B cell (primary cell): ENCODE data around the gene ACAP3. TPM values are rescaled to one million over a fixed set of nuclear protein-coding genes. Genes with fewer than 3 reads are reported as not detected.
A peak's percentile ranks its signal among the peaks of the same experiment; 100 is the strongest.

Experiments used
- ATAC-seq: fragments of 200-7000 bp; cut with Tn5 transposase; one replicate; pipeline ENCODE4 v1.10.0; 2021; ENCODE audit warnings: low read depth, mild to moderate bottlenecking, moderate number of reproducible peaks, moderate library complexity
- CTCF ChIA-PET: fragments of 350-600 bp; sonication (Branson Sonifier 250); formaldehyde crosslinking; loops from one replicate; lab custom pipeline; 2021; ENCODE audit warnings: antibody characterized with exemption, inconsistent platforms; lab: Charles Lee
- POLR2A ChIA-PET: fragments of 350-600 bp; sonication (Branson Sonifier 250); formaldehyde crosslinking; loops from one replicate; lab custom pipeline; 2021; ENCODE audit warnings: antibody characterized with exemption; lab: Charles Lee
- DNase-seq: peaks from one replicate; pipeline ENCODE4 v3.0.0; 2013
- H2AFZ ChIP-seq: 2 replicates; pipeline ENCODE4 v1.6.1; 2012; ENCODE audit warnings: mild to moderate bottlenecking, low read depth, low read length; ENCODE audit not compliant: insufficient read depth, poor library complexity, severe bottlenecking
- H3K27ac ChIP-seq, 2 donors: 1 replicate in 1 of 2; 2 replicates in 1 of 2; pipeline ENCODE4 v1.5.1; 2012 to 2013; ENCODE audit warnings: low read length in 2 of 2, mild to moderate bottlenecking in 2 of 2, moderate library complexity in 1 of 2
- H3K27me3 ChIP-seq, 4 experiments: fragments of 200-600 bp in 1 of 4; sonication (generic) in 1 of 4; replicated peaks in 1 of 4; 1 replicate in 2 of 4; 2 replicates in 2 of 4; pipeline versions ENCODE4 v1.6.1 to v1.7.0; 2013 to 2016; ENCODE audit warnings: low read length in 3 of 4, mild to moderate bottlenecking in 2 of 4, mixed read lengths in 1 of 4, moderate library complexity in 1 of 4; ENCODE audit not compliant: insufficient read depth in 4 of 4, control insufficient read depth in 3 of 4; ENCODE audit errors: control extremely low read depth in 1 of 4
- H3K36me3 ChIP-seq, 2 experiments: replicated peaks in 1 of 2; 1 replicate in 1 of 2; 2 replicates in 1 of 2; pipeline versions ENCODE4 v1.6.1 to v1.7.1; 2013; ENCODE audit warnings: low read length in 1 of 2; ENCODE audit not compliant: insufficient read depth in 2 of 2, control insufficient read depth in 1 of 2; ENCODE audit errors: control extremely low read depth in 1 of 2, extremely low read depth in 1 of 2
- H3K4me1 ChIP-seq, 2 donors: fragments of 200-600 bp in 1 of 2; sonication (generic) in 1 of 2; 1 replicate in 1 of 2; 2 replicates in 1 of 2; pipeline versions ENCODE4 v1.5.1 to v1.6.1; 2013 to 2017; ENCODE audit warnings: low read length in 2 of 2; ENCODE audit not compliant: control insufficient read depth in 2 of 2, insufficient read depth in 2 of 2
- H3K4me2 ChIP-seq: replicated peaks from 2 replicates; pipeline ENCODE3; 2012; ENCODE audit warnings: mild to moderate bottlenecking, low read depth, low read length; ENCODE audit not compliant: poor library complexity, severe bottlenecking
- H3K4me3 ChIP-seq, 5 experiments: fragments of 200-600 bp in 1 of 5; sonication (generic) in 1 of 5; 1 replicate in 3 of 5; 2 replicates in 2 of 5; pipeline versions ENCODE4 v1.5.1 to v1.7.0; 2011 to 2016; ENCODE audit warnings: low read length in 4 of 5, mild to moderate bottlenecking in 4 of 5, low read depth in 2 of 5, control low read depth in 1 of 5, moderate library complexity in 1 of 5; ENCODE audit not compliant: insufficient read depth in 1 of 5; ENCODE audit errors: control extremely low read depth in 1 of 5, extremely low read depth in 1 of 5
- H3K79me2 ChIP-seq: fragments of 200-600 bp; sonication (generic); one replicate; pipeline ENCODE4 v1.6.0; 2016; ENCODE audit warnings: low read length; ENCODE audit not compliant: control insufficient read depth, insufficient read depth
- H3K9ac ChIP-seq: fragments of 200-600 bp; sonication (generic); 2 replicates; pipeline ENCODE4 v1.6.1; 2017; ENCODE audit warnings: mild to moderate bottlenecking, low read length, moderate library complexity
- H3K9me3 ChIP-seq, 3 donors: one replicate each; pipeline versions ENCODE4 v1.6.1 to v1.7.1; 2013; ENCODE audit warnings: low read length in 2 of 3; ENCODE audit not compliant: control insufficient read depth in 2 of 3, insufficient read depth in 1 of 3; ENCODE audit errors: control extremely low read depth in 1 of 3
- H4K20me1 ChIP-seq: 2 replicates; pipeline ENCODE4 v1.6.0; 2012; ENCODE audit warnings: mild to moderate bottlenecking, low read length; ENCODE audit not compliant: insufficient read depth, control insufficient read depth, poor library complexity, severe bottlenecking
- H3K27ac Mint-ChIP-seq: one replicate; pipeline ENCODE4 v1.8.0; 2021; ENCODE audit warnings: mixed read lengths
- H3K27me3 Mint-ChIP-seq: one replicate; pipeline ENCODE4 v1.8.0; 2021; ENCODE audit warnings: mixed read lengths
- H3K4me1 Mint-ChIP-seq: one replicate; pipeline ENCODE4 v1.8.0; 2021; ENCODE audit warnings: mixed read lengths
- H3K4me3 Mint-ChIP-seq: one replicate; pipeline ENCODE4 v1.8.0; 2021; ENCODE audit warnings: mixed read lengths
- H3K9me3 Mint-ChIP-seq: one replicate; pipeline ENCODE4 v1.8.0; 2022; ENCODE audit warnings: mixed read lengths; ENCODE audit not compliant: insufficient read depth
- EZH2 ChIP-seq: IDR thresholded peaks from 2 replicates; pipeline ENCODE4 v1.6.1; 2012; ENCODE audit warnings: borderline replicate concordance, low read depth, mild to moderate bottlenecking, moderate library complexity, low read length; ENCODE audit not compliant: insufficient read depth, poor library complexity, severe bottlenecking
- WGBS: methylation state at CpG from one replicate; pipeline ENCODE4 v1.1.5; 2013; ENCODE audit warnings: missing lambda C conversion rate; ENCODE audit not compliant: insufficient coverage; 5-methylcytosine and 5-hydroxymethylcytosine counted together
- intact Hi-C: fragments of 100-400 bp; cut with micrococcal nuclease; formaldehyde crosslinking; loops from one replicate; pipeline ENCODE4 v1.10.0; 2022
- polyA plus RNA-seq: library from polyadenylated mRNA; depleted of rRNA; stranded (reverse); fragments of >200 nt; gene quantifications from 2 replicates; pipeline ENCODE4 v1.2.3, GENCODE V29; 2012
- total RNA-seq, 2 donors: library from RNA; stranded (reverse); fragments of 120-200 nt in 1 of 2; gene quantifications; 1 replicate in 1 of 2; 2 replicates in 1 of 2; pipeline versions ENCODE4 v1.2.3 to v1.2.4, GENCODE V29; 2013 to 2022
- TF ChIP-seq, protein P1 (sequence below): fragments of 200-600 bp; IDR thresholded peaks from one replicate; pipeline ENCODE4 v1.8.0; 2022; ENCODE audit warnings: antibody characterized with exemption, mild to moderate bottlenecking

Gene ACAP3
- total and polyA plus RNA-seq, 2 donors (not counting 1 experiment from before 2014, with no cell fraction given): 40.7 to 124 TPM

DNA sequence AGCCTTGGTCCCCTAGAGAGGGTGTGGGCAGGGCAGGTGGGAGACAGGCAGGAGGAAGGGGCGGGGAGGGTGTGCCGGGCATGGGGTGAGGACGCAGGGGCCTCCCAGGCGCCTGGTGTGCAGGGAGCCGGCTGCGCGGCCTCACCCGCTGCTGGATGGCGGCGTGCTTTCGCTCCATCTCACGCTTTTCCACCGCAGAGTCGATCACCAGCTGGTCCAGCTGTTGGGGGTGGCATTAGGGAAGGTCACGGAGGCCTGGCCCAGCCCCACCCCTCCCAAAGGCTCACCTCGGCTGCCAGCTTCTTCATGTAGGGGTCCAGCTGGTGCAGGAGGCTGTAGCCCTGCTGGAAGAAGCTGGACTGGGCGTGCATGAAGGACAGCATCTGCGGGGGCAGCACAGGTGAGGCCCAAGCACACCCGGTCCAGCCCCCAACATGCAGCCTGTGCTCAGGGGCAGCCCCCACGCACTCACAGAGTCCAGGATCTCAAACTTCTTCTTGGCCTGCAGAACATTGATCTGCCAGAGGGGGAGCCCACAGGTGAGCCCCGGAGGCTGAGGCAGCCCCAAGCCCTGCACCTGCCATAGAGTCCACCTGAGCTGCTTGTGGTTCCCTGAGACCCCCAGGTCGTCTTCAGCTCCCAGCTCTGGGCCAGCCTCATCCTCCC is 7.9 kb downstream of the ACAP3 start:
- peaks cover 9% of the 10 kb centered on the region for H3K4me1 Mint-ChIP-seq
- H3K4me3 Mint-ChIP-seq: no peak overlapping the region
- no peak overlapping the region for H3K9ac ChIP-seq
- no peak overlapping the region for H3K27ac ChIP-seq
- H3K27me3 Mint-ChIP-seq: no peaks in the 10 kb centered on the region
- ATAC-seq: peak; percentile 67
- intact Hi-C loops: no loop called here
- no peak overlapping the region for H2AFZ ChIP-seq
- H3K79me2 ChIP-seq: peaks cover 12% of the 10 kb centered on the region
- H4K20me1 ChIP-seq: peaks cover 22% of the 10 kb centered on the region
- H3K4me2 ChIP-seq: no peak overlapping the region
- H3K36me3 ChIP-seq: no peaks in the 10 kb centered on the region
- no peak overlapping the region for H3K4me3 ChIP-seq
- H3K4me1 ChIP-seq: peaks cover 4 to 13% of the 10 kb centered on the region in 2 donors
- no peaks in the 10 kb centered on the region for H3K9me3 Mint-ChIP-seq
- ChIA-PET CTCF (interaction anchor here (1.0 to 2.2 kb wide), 2 partner anchors 8 to 316 kb away, joined by 3 to 9 read pairs; no protein-coding TSS in a partner anchor), POLR2A (no interaction called here)
- WGBS: 88% methylated on average over 17 of the region's 22 CpGs
- no peaks in the 10 kb centered on the region for H3K9me3 ChIP-seq
- peak; percentile 54 for DNase-seq
- TF ChIP-seq, protein P1, sequence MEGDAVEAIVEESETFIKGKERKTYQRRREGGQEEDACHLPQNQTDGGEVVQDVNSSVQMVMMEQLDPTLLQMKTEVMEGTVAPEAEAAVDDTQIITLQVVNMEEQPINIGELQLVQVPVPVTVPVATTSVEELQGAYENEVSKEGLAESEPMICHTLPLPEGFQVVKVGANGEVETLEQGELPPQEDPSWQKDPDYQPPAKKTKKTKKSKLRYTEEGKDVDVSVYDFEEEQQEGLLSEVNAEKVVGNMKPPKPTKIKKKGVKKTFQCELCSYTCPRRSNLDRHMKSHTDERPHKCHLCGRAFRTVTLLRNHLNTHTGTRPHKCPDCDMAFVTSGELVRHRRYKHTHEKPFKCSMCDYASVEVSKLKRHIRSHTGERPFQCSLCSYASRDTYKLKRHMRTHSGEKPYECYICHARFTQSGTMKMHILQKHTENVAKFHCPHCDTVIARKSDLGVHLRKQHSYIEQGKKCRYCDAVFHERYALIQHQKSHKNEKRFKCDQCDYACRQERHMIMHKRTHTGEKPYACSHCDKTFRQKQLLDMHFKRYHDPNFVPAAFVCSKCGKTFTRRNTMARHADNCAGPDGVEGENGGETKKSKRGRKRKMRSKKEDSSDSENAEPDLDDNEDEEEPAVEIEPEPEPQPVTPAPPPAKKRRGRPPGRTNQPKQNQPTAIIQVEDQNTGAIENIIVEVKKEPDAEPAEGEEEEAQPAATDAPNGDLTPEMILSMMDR: peak; percentile 59
- TF ChIP-seq EZH2: no peak
- H3K27me3 ChIP-seq: no peaks in the 10 kb centered on the region
- H3K27ac Mint-ChIP-seq: no peak overlapping the region

DNA sequence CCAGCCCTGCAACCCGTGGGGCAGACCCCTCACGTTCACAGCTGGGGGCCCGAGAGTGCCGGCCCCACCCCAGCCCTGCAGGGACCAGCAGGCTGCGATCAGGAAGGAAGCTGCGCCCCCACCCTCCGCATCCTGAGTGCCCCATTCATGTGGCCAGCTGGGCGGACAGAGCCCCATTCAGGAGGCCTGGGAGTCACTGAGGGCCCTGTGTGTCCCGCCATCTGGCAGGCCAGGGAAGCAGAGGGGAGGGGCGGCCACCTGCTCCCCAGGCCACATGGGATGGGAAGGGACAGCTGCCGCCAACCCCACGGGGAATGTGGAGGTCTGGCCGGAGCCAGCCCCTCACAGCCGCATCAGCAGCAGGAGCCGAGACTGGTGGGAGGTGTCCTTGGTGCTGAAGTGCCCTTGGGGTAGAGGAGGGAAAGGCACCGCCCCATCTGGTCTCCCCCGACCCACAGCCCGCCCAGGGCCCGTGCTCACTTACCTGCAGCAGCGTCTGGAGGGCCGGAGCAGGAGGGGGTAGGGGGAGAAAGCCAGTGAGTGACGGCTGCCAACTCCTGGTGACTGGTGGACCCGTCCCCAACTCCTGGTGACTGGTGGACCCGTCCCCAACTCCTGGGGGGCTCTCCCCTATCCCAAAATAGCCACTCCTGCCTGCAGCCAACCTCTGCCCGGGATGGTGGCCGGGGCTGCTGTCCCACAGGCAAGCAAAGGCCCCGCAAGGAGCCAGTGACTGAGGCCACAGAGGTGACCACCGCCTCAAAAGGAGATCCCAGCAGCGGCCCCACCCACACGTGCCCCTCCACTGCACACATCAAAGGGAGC is 8.7 kb downstream of the ACAP3 start:
- H4K20me1 ChIP-seq: peaks cover 16% of the 10 kb centered on the region
- no peak overlapping the region for H3K9ac ChIP-seq
- H3K4me3 Mint-ChIP-seq: no peak overlapping the region
- TF ChIP-seq, protein P1: no peak
- no peak for TF ChIP-seq EZH2
- 87% methylated on average over 22 of the region's 30 CpGs for WGBS
- intact Hi-C loops: no loop called here
- no peak overlapping the region for H3K4me3 ChIP-seq
- no peak overlapping the region for H3K4me2 ChIP-seq
- peaks cover 6% of the 10 kb centered on the region for H3K4me1 Mint-ChIP-seq
- no peaks in the 10 kb centered on the region for H3K27me3 ChIP-seq
- no peaks in the 10 kb centered on the region for H3K27me3 Mint-ChIP-seq
- ChIA-PET POLR2A (no interaction called here), CTCF (no interaction called here)
- ATAC-seq (no peak), DNase-seq (no peak)
- no peak overlapping the region for H3K27ac Mint-ChIP-seq
- peaks cover 0 to 6% of the 10 kb centered on the region in 2 donors for H3K4me1 ChIP-seq
- no peak overlapping the region for H2AFZ ChIP-seq
- no peak overlapping the region for H3K27ac ChIP-seq
- no peaks in the 10 kb centered on the region for H3K9me3 ChIP-seq
- no peaks in the 10 kb centered on the region for H3K9me3 Mint-ChIP-seq
- H3K79me2 ChIP-seq: peaks cover 6% of the 10 kb centered on the region
- H3K36me3 ChIP-seq: no peaks in the 10 kb centered on the region
